IMR-90 (cell line): ENCODE results near the gene KLHDC7B. TPM values are rescaled to one million over a fixed set of nuclear protein-coding genes. Genes with fewer than 3 reads are reported as not detected.

Source experiments
- CTCF ChIP-seq: conservative IDR thresholded peaks from 2 replicates; pipeline ENCODE4 v1.5.1; 2012; ENCODE audit warnings: mild to moderate bottlenecking, low read depth, low read length, improper control_type of control experiment
- MAFK ChIP-seq: IDR thresholded peaks from 2 replicates; pipeline ENCODE4 v1.6.1; 2012; ENCODE audit warnings: low read depth, low read length, improper control_type of control experiment
- RFX5 ChIP-seq: IDR thresholded peaks from 2 replicates; pipeline ENCODE4 v1.8.0; 2012; ENCODE audit warnings: low read depth, mild to moderate bottlenecking, low read length, moderate library complexity
- SMC3 ChIP-seq: fragments of 150-350 bp; IDR thresholded peaks from 2 replicates; pipeline ENCODE4 v1.6.1; 2016; ENCODE audit warnings: low read depth, mild to moderate bottlenecking, antibody characterized with exemption, low read length, moderate library complexity
- polyA plus RNA-seq, 3 experiments: library from polyadenylated mRNA; depleted of rRNA; stranded (reverse); fragments of >200 nt; gene quantifications; 2 replicates each; pipeline ENCODE4 v1.2.3, GENCODE V29; 2012; ENCODE audit warnings: low replicate concordance in 1 of 3
- total RNA-seq: library from RNA; depleted of rRNA; stranded (reverse); fragments of >200 nt; gene quantifications from 2 replicates; pipeline ENCODE4 v1.2.3, GENCODE V29; 2012

Gene KLHDC7B
- total and polyA plus RNA-seq, 2 of the 4 experiments (the other 2 are of a cell fraction): 0.05 TPM; not detected in 1

DNA sequence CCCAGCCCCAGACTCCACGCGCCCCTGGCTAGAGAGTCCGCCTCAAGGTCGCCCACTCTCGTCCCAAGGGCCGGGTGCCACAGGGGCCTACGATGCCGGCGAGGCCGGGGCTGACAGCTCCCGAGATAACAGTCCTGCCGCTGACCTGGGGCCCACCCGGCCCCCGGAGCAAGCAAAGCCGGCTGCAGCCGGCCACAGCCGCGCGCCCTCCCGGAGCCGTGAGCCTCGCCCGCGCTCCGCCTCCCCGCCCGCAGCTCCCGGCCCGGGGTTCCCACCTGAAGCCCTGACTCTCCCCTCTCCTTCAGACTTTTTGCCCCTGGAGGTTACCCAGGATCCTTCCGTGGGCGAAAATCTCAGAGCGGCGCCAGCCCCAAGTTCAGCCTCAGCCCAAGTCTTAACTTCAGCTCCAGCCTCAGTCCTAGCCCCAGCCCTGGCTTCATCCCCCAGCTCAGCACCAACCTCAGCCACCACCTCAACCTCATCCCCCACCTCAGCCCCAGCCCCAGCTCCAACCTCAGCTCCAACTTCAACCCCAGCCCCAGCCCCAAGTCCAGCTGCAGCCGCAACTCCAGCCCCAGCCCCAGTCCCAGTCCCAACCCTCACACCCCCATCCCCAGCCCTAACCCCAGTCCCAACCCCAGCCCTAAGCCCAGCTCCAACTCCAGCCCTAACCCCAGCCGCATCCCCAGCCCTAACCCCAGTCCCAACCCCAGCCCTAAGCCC, 1.7 kb downstream of the KLHDC7B start (continued):
- TF ChIP-seq MAFK (no peak), RFX5 (no peak), CTCF (no peak), SMC3 (no peak)
